HL-60/S4 treated with retinoic acid at 250 ng/mL for 4 days and 3 days (cell line): ENCODE measurements around the gene TTBK2.

Experiments used
- in situ Hi-C: fragments of 300-500 bp; cut with MboI; formaldehyde crosslinking; loops from 2 replicates; pipeline ENCODE4 v1.7.0; 2022; ENCODE audit warnings: low sequenced_read_pairs

The TTBK2 gene

DNA sequence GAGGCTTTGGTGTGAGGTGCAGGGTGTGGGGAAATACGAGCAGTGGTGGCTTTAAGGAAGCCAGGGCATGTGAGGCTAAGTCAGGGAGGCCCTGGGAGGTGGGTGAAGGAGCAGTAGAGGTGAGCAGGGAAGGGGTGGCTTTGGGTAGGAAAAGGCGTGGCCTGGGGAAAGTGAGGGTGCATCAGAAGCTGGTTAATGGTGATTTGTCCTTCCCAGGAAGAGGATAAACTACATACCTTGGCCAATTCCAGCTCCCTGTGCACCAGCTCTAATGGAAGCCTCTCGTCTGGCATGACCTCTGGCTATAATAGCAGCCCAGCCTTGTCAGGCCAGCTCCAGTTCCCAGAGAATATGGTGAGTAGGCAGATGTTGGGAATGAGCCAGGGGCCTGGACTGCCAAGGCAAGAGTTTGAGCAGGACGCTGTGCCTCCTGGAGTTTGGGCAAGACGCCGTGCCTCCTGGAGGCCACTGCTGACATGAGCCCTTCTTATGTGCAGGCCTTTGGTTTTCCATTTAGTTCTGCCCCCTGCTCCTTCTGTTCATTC is 225.0 kb downstream of the TTBK2 start:
- in situ Hi-C loops = no loop called here

DNA sequence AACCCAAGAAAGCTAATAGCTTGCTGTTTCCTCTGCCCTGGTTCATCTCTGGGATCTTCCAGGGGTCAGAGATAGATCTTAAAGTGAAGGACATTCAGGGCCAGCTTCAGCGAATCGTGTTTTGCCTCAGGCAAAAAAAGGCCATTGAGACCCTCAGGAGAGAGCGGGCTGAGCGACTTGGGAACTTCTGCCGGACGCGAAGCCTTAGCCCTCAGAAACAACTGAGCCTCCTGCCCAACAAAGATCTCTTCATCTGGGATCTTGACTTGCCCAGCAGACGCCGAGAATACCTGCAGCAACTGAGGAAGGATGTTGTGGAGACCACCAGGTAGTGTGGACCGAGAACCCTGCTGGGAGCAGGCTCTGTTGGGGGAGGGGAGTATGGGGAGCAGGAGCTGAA is 226.2 kb downstream of the TTBK2 start:
- in situ Hi-C loops = no loop called here

DNA sequence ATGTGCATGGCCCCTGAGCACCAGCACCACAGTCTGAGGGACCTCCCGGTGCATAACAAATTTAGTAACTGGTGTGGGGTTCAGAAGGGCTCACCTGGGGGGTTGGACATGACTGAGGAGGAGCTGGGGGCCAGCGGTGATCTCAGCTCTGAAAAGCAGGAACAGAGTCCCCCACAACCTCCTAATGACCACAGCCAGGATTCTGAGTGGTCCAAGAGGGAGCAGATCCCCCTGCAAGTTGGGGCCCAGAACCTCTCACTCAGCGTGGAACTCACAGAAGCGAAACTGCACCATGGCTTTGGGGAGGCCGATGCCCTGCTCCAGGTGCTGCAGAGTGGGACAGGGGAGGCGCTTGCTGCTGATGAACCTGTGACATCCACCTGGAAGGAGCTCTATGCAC is 226.6 kb downstream of the TTBK2 start:
- in situ Hi-C loops = no loop called here

DNA sequence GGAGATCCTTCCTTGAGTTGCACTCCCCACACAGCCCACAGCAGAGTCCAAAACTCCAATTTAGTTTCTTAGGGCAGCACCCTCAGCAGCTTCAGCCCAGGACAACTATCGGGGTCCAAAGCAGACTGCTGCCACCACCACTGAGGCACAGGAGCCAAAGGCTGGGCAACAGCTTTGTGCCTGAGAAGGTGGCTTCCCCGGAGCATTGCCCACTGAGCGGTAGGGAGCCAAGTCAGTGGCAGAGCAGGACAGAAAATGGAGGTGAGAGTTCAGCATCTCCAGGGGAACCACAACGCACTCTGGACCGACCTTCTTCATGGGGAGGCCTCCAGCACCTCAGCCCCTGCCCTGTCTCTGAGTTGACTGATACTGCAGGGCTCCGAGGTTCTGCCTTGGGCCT is 227.1 kb downstream of the TTBK2 start:
- in situ Hi-C loops = no loop called here

DNA sequence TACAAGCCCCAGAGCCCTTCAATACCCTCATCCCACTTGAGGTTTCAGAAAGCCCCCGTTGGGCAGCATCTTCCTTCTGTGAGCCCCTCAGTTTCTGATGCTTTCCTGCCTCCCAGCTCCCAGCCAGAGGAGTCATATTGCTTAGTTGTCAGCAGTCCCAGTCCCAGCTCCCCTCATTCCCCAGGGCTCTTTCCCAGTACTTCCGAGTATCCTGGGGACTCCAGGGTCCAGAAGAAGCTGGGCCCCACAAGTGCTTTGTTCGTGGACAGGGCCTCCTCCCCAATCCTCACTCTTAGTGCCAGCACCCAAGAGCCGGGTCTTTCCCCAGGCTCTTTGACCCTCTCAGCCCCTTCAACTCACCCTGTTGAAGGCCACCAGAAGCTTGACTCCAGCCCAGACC is 227.6 kb downstream of the TTBK2 start:
- in situ Hi-C loops = no loop called here

DNA sequence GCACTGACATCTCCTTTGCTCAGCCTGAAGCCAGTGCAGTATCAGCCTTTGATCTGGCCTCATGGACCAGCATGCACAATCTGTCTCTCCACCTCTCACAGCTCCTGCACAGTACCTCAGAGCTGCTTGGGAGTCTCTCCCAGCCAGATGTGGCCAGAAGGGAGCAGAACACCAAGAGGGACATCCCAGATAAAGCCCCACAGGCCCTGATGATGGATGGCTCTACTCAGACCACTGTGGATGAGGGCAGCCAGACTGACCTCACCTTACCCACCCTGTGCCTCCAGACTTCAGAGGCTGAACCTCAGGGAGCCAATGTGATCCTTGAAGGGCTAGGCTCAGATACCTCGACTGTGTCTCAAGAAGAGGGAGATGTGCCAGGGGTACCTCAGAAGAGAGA is 228.0 kb downstream of the TTBK2 start:
- in situ Hi-C loops = no loop called here

DNA sequence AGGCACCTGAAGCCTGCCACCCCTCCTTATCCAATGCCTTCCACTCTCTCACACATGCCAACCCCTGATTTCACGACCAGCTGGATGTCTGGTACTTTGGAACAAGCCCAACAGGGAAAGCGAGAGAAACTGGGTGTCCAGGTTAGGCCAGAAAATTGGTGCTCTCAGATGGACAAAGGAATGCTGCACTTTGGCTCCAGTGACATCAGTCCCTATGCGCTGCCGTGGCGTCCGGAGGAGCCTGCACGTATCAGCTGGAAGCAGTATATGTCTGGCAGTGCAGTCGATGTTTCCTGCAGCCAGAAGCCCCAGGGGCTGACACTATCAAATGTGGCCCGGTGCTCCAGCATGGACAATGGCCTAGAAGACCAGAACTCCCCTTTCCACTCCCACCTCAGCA is 228.8 kb downstream of the TTBK2 start:
- in situ Hi-C loops = no loop called here

DNA sequence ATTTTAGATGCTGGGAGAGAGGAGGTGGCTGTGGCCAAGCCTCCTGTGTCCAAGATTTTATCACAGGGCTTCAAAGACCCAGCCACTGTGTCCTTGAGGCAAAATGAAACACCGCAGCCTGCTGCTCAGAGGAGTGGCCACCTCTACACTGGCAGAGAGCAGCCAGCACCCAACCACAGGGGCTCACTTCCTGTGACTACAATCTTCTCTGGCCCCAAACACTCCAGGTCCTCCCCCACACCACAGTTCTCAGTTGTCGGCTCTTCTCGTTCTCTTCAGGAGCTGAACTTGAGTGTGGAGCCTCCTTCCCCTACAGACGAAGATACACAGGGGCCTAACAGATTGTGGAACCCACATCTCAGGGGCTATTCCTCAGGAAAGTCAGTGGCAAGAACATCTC is 229.3 kb downstream of the TTBK2 start:
- in situ Hi-C loops = no loop called here
